HEK293 (cell line): Measurements from ENCODE around the gene LAMTOR1.

ENCODE experiments used
- CTCF ChIA-PET: fragments of 350-600 bp; formaldehyde crosslinking; extraction: SDS; loops from one replicate; lab custom pipeline; 2021; ENCODE audit warnings: antibody characterized with exemption; lab: Yijun Ruan, JAX
- POLR2A ChIA-PET: fragments of 300-600 bp; formaldehyde crosslinking; extraction: SDS; loops from one replicate; lab custom pipeline; 2020; ENCODE audit warnings: antibody characterized with exemption, inconsistent platforms; lab: Yijun Ruan, JAX
- H3K27ac ChIP-seq: fragments of 200-500 bp; sonication (Bioruptor generic); 2 replicates; pipeline ENCODE4 v1.5.1; 2014; ENCODE audit warnings: low read depth, low read length, control low read depth, inconsistent platforms; ENCODE audit errors: extremely low read depth
- H3K36me3 ChIP-seq, 2 experiments: fragments of 200-500 bp in 1 of 2; sonication (Bioruptor generic) in 1 of 2; 1 replicate in 1 of 2; 2 replicates in 1 of 2; pipeline ENCODE4 v1.5.1; 2014 to 2017; ENCODE audit warnings: inconsistent platforms in 2 of 2, low read length in 2 of 2; ENCODE audit not compliant: control insufficient read depth in 2 of 2, insufficient read depth in 1 of 2
- H3K4me1 ChIP-seq: fragments of 200-500 bp; sonication (Bioruptor generic); 2 replicates; pipeline ENCODE4 v1.5.1; 2014; ENCODE audit warnings: mild to moderate bottlenecking, low read length, inconsistent platforms; ENCODE audit not compliant: control insufficient read depth, insufficient read depth
- H3K4me3 ChIP-seq: 2 replicates; pipeline ENCODE4 v1.5.1; 2011; ENCODE audit warnings: low read depth, mild to moderate bottlenecking, control low read depth, low read length, moderate library complexity
- H3K9me3 ChIP-seq: fragments of 200-500 bp; sonication (Bioruptor generic); 2 replicates; pipeline ENCODE4 v1.5.1; 2014; ENCODE audit warnings: low read depth, low read length, inconsistent platforms; ENCODE audit not compliant: control insufficient read depth, insufficient read depth
- FEZF1 ChIP-seq: fragments of 450-650 bp; formaldehyde crosslinking; IDR thresholded peaks from 2 replicates; pipeline ENCODE4 v1.5.1; 2016; ENCODE audit warnings: missing biosample characterization, missing genetic modification characterization
- GFI1B ChIP-seq: fragments of 450-650 bp; formaldehyde crosslinking; IDR thresholded peaks from 2 replicates; pipeline ENCODE4 v1.5.1; 2016; ENCODE audit warnings: missing biosample characterization, missing genetic modification characterization
- GLI4 ChIP-seq: fragments of 450-650 bp; formaldehyde crosslinking; IDR thresholded peaks from 2 replicates; pipeline ENCODE4 v1.5.1; 2016; ENCODE audit warnings: missing biosample characterization, missing genetic modification characterization
- GLIS2 ChIP-seq: fragments of 450-650 bp; formaldehyde crosslinking; IDR thresholded peaks from 2 replicates; pipeline ENCODE4 v1.5.1; 2016; ENCODE audit warnings: missing biosample characterization, missing genetic modification characterization
- HOXC10 ChIP-seq: sonication (generic); formaldehyde crosslinking; IDR thresholded peaks from 2 replicates; pipeline ENCODE4 v1.8.1; 2023; ENCODE audit warnings: mild to moderate bottlenecking, missing genetic modification reagents
- KLF1 ChIP-seq: fragments of 450-650 bp; formaldehyde crosslinking; IDR thresholded peaks from 2 replicates; pipeline ENCODE4 v1.5.1; 2016; ENCODE audit warnings: missing biosample characterization, missing genetic modification characterization
- MEIS1 ChIP-seq: sonication (generic); formaldehyde crosslinking; IDR thresholded peaks from 2 replicates; pipeline ENCODE4 v1.8.1; 2022; ENCODE audit warnings: missing genetic modification reagents, mild to moderate bottlenecking, borderline replicate concordance
- PBX3 ChIP-seq: sonication (generic); formaldehyde crosslinking; IDR thresholded peaks from 2 replicates; pipeline ENCODE4 v1.8.1; 2022; ENCODE audit warnings: mild to moderate bottlenecking, moderate library complexity, missing genetic modification reagents
- PRDM4 ChIP-seq: fragments of 450-650 bp; formaldehyde crosslinking; IDR thresholded peaks from 2 replicates; pipeline ENCODE4 v1.5.1; 2017; ENCODE audit warnings: missing biosample characterization, missing genetic modification characterization
- RBAK ChIP-seq: fragments of 450-650 bp; formaldehyde crosslinking; IDR thresholded peaks from 2 replicates; pipeline ENCODE4 v1.5.1; 2016; ENCODE audit warnings: missing biosample characterization, missing genetic modification characterization
- SP7 ChIP-seq: fragments of 450-650 bp; formaldehyde crosslinking; IDR thresholded peaks from 2 replicates; pipeline ENCODE4 v1.5.1; 2016; ENCODE audit warnings: missing biosample characterization, missing genetic modification characterization
- YY1 ChIP-seq: fragments of 450-650 bp; formaldehyde crosslinking; IDR thresholded peaks from 2 replicates; pipeline ENCODE4 v1.5.1; 2018; ENCODE audit warnings: missing biosample characterization, missing genetic modification characterization
- ZBTB10 ChIP-seq: fragments of 450-650 bp; formaldehyde crosslinking; IDR thresholded peaks from 2 replicates; pipeline ENCODE4 v1.5.1; 2016; ENCODE audit warnings: missing biosample characterization, missing genetic modification characterization
- ZBTB44 ChIP-seq: fragments of 450-650 bp; IDR thresholded peaks from 2 replicates; pipeline ENCODE4 v1.5.1; 2018; ENCODE audit warnings: missing biosample characterization, mild to moderate bottlenecking, missing genetic modification characterization
- ZBTB49 ChIP-seq: fragments of 450-650 bp; formaldehyde crosslinking; IDR thresholded peaks from 2 replicates; pipeline ENCODE4 v1.5.1; 2016; ENCODE audit warnings: missing biosample characterization, missing genetic modification characterization, low read depth
- ZBTB8A ChIP-seq: fragments of 450-650 bp; formaldehyde crosslinking; IDR thresholded peaks from 2 replicates; pipeline ENCODE4 v1.5.1; 2016; ENCODE audit warnings: missing biosample characterization, missing genetic modification characterization
- ZFHX2 ChIP-seq: fragments of 450-650 bp; formaldehyde crosslinking; conservative IDR thresholded peaks from 2 replicates; pipeline ENCODE4 v1.5.1; 2016; ENCODE audit warnings: missing biosample characterization, missing genetic modification characterization
- ZFP69B ChIP-seq: fragments of 450-650 bp; formaldehyde crosslinking; IDR thresholded peaks from 2 replicates; pipeline ENCODE4 v1.5.1; 2016; ENCODE audit warnings: missing biosample characterization, missing genetic modification characterization
- ZNF211 ChIP-seq: fragments of 450-650 bp; formaldehyde crosslinking; IDR thresholded peaks from 2 replicates; pipeline ENCODE4 v1.5.1; 2016; ENCODE audit warnings: low read depth, missing biosample characterization, missing genetic modification characterization
- ZNF473 ChIP-seq: fragments of 450-650 bp; formaldehyde crosslinking; IDR thresholded peaks from 2 replicates; pipeline ENCODE4 v1.5.1; 2017; ENCODE audit warnings: missing biosample characterization, missing genetic modification characterization
- ZNF488 ChIP-seq: fragments of 450-650 bp; formaldehyde crosslinking; IDR thresholded peaks from 2 replicates; pipeline ENCODE4 v1.5.1; 2016; ENCODE audit warnings: missing biosample characterization, missing genetic modification characterization
- ZNF548 ChIP-seq: fragments of 450-650 bp; formaldehyde crosslinking; IDR thresholded peaks from 2 replicates; pipeline ENCODE4 v1.5.1; 2016; ENCODE audit warnings: missing biosample characterization, missing genetic modification characterization
- ZNF645 ChIP-seq: fragments of 450-650 bp; formaldehyde crosslinking; IDR thresholded peaks from 2 replicates; pipeline ENCODE4; 2016; ENCODE audit warnings: missing biosample characterization, missing genetic modification characterization
- ZNF670 ChIP-seq: fragments of 450-650 bp; formaldehyde crosslinking; IDR thresholded peaks from 2 replicates; pipeline ENCODE4 v1.5.1; 2016; ENCODE audit warnings: missing biosample characterization, missing genetic modification characterization, low read depth

LAMTOR1 gene

GRCh38 chr11:72139500-72139899, 36.4 kb upstream of the LAMTOR1 start:
- H3K4me3 ChIP-seq = no peak overlapping the region
- CTCF ChIA-PET = interaction anchor here (0.6 to 2.7 kb wide), 2 partner anchors 114 to 148 kb away, joined by 3 to 11 read pairs; no protein-coding TSS in a partner anchor
- POLR2A ChIA-PET = no interaction called here
- H3K4me1 ChIP-seq = no peaks in the 10 kb centered on the region
- H3K27ac ChIP-seq = no peak overlapping the region
- no peaks in the 10 kb centered on the region for H3K9me3 ChIP-seq
- H3K36me3 ChIP-seq = no peaks in the 10 kb centered on the region
- TF ChIP-seq ZNF645 (tag by site-specific recombination) (no peak), ZNF211 (tag by site-specific recombination) (no peak), ZBTB10 (no peak), MEIS1 (CRISPR knock-in tag) (no peak), ZNF488 (tag by site-specific recombination) (no peak), ZFHX2 (no peak), PBX3 (CRISPR knock-in tag) (no peak), ZBTB49 (tag by site-specific recombination) (no peak)

- no peak overlapping the region for H3K27ac ChIP-seq
- ChIA-PET CTCF (no interaction called here), POLR2A (no interaction called here)
- no peaks in the 10 kb centered on the region for H3K4me1 ChIP-seq
- H3K9me3 ChIP-seq = no peaks in the 10 kb centered on the region
- H3K4me3 ChIP-seq = no peak overlapping the region
- no peaks in the 10 kb centered on the region for H3K36me3 ChIP-seq
- no peak for TF ChIP-seq KLF1 (tag by site-specific recombination)
- TF ChIP-seq ZNF548 (tag by site-specific recombination) = no peak
- no peak for TF ChIP-seq FEZF1 (tag by site-specific recombination)
- no peak for TF ChIP-seq GLI4 (tag by site-specific recombination)
- no peak for TF ChIP-seq GLIS2 (tag by site-specific recombination)
- TF ChIP-seq ZBTB8A = no peak
- TF ChIP-seq GFI1B = no peak
- TF ChIP-seq RBAK (tag by site-specific recombination) = no peak
- TF ChIP-seq ZNF670 (tag by site-specific recombination) = no peak
- TF ChIP-seq ZBTB44 (tag by site-specific recombination) = no peak
- TF ChIP-seq PRDM4 (tag by site-specific recombination) = no peak
- TF ChIP-seq ZFP69B = no peak
- TF ChIP-seq ZNF473 (tag by site-specific recombination) = no peak
- TF ChIP-seq SP7 = no peak
- no peak for TF ChIP-seq YY1
- TF ChIP-seq HOXC10 (CRISPR knock-in tag) = no peak
These were observed 35.8 kb upstream of the LAMTOR1 start for GRCh38 chr11:72138821-72139390.
